ENCODE measurements around the gene GALNT14. TPM values are rescaled to one million over a fixed set of nuclear protein-coding genes. Genes with fewer than 3 reads are reported as not detected.

The GALNT14 gene
- total RNA-seq, 2 donors from 2014 or later: 0.15 to 1.0 TPM

- TF ChIP-seq, protein P1, sequence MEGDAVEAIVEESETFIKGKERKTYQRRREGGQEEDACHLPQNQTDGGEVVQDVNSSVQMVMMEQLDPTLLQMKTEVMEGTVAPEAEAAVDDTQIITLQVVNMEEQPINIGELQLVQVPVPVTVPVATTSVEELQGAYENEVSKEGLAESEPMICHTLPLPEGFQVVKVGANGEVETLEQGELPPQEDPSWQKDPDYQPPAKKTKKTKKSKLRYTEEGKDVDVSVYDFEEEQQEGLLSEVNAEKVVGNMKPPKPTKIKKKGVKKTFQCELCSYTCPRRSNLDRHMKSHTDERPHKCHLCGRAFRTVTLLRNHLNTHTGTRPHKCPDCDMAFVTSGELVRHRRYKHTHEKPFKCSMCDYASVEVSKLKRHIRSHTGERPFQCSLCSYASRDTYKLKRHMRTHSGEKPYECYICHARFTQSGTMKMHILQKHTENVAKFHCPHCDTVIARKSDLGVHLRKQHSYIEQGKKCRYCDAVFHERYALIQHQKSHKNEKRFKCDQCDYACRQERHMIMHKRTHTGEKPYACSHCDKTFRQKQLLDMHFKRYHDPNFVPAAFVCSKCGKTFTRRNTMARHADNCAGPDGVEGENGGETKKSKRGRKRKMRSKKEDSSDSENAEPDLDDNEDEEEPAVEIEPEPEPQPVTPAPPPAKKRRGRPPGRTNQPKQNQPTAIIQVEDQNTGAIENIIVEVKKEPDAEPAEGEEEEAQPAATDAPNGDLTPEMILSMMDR (IDR thresholded peaks at IDR 0.05): no peak
- DNase-seq (ENCODE audit: low spot score): no peak
- no peaks in the 10 kb centered on the region for H3K36me3 ChIP-seq
- H3K27ac ChIP-seq: no peak overlapping the region
- no peak overlapping the region for H3K4me3 ChIP-seq
- no peaks in the 10 kb centered on the region for H3K4me1 ChIP-seq
- peaks cover 0 to 8% of the 10 kb centered on the region in 2 donors for H3K9me3 ChIP-seq
- H3K27me3 ChIP-seq: no peaks in the 10 kb centered on the region
These were observed 107.0 kb downstream of the GALNT14 start for GRCh38 chr2:31031132-31031706.

- Histone ChIP-seq H3K27me3 (no peaks in the 10 kb centered on the region), H3K4me3 (no peak overlapping the region), H3K27ac (no peak overlapping the region), H3K36me3 (no peaks in the 10 kb centered on the region), H3K9me3 (no peaks in the 10 kb centered on the region), H3K4me1 (no peaks in the 10 kb centered on the region)
- TF ChIP-seq, protein P1 (IDR thresholded peaks at IDR 0.05): no peak
- no peak for DNase-seq (ENCODE audit: low spot score)
These were observed 109.8 kb downstream of the GALNT14 start for GRCh38 chr2:31028417-31028816.

GRCh38 chr2:31027549-31027948, 110.7 kb downstream of the GALNT14 start:
- TF ChIP-seq, protein P1 (IDR thresholded peaks at IDR 0.05): no peak
- Histone ChIP-seq H3K4me3 (no peak overlapping the region), H3K9me3 (no peaks in the 10 kb centered on the region), H3K36me3 (no peaks in the 10 kb centered on the region), H3K4me1 (no peaks in the 10 kb centered on the region), H3K27me3 (no peaks in the 10 kb centered on the region), H3K27ac (no peak overlapping the region)
- DNase-seq (ENCODE audit: low spot score): no peak

DNA sequence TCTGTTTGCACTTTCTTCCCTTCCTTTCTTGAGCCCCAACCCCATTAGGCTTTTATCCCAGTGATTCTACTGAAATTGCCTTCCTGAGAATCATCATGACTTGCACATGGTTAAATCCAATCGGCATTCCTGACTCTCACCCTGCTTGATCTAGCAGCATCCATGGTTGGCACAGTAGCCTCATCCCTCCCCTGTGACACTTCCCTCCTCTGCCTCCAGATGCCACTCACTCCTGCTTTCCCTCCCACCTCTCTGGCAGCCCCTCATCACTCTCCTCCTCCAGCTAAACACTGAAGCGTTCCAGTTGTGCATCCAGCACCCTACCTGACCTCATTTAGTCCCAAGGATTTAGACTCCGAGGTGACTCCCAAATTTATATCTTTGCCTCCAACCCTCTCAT, 114.7 kb downstream of the GALNT14 start:
- Histone ChIP-seq H3K36me3 (no peaks in the 10 kb centered on the region), H3K4me3 (no peak overlapping the region), H3K9me3 (no peaks in the 10 kb centered on the region), H3K4me1 (no peaks in the 10 kb centered on the region), H3K27ac (no peak overlapping the region), H3K27me3 (no peaks in the 10 kb centered on the region)
- no peak for DNase-seq (ENCODE audit: low spot score)
- TF ChIP-seq, protein P1 (IDR thresholded peaks at IDR 0.05): no peak

DNA sequence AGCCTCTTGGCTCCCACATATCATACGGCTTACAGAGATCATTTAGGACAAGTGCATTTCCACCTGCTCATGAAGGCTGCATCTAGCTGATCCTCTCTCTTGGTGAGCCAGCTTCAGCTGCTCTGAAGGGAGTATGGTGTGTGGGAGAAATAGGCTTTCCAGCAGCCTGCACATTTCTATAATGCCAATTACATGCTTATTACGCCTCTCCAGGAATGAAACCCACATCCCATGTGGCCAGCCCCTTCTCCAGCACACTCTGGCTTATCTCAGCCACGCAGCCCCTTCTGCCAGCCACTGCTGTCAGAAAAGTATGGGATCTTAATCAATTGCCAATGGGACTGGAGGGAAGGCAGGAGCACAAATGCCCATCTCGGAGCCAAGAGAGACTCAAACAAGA, 117.5 kb downstream of the GALNT14 start:
- DNase-seq (ENCODE audit: low spot score): no peak
- TF ChIP-seq, protein P1 (IDR thresholded peaks at IDR 0.05): no peak
- Histone ChIP-seq H3K36me3 (no peaks in the 10 kb centered on the region), H3K27ac (no peak overlapping the region), H3K4me3 (no peak overlapping the region), H3K27me3 (no peaks in the 10 kb centered on the region), H3K9me3 (no peaks in the 10 kb centered on the region), H3K4me1 (no peaks in the 10 kb centered on the region)

DNA sequence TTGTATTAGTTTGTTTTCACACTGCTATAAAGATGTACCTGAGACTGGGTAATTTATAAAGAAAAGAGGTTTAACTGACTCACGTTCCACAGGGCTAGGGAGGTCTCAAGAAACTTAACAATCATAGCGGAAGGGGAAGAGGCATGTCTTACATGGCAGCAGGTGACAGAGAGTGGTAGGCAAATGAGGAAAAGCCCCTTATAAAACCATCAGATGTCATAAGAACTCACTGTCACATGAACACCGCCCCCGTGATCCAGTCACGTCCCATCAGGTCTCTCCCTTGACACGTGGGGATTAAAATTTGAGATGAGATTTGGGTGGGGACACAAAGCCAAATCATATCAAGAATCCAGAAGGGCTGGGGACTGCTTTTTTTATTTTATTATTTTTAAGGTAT, 120.0 kb downstream of the GALNT14 start:
- Histone ChIP-seq H3K4me3 (no peak overlapping the region), H3K4me1 (no peaks in the 10 kb centered on the region), H3K27ac (no peak overlapping the region), H3K36me3 (no peaks in the 10 kb centered on the region), H3K27me3 (no peaks in the 10 kb centered on the region), H3K9me3 (no peaks in the 10 kb centered on the region)
- DNase-seq (ENCODE audit: low spot score): no peak
- TF ChIP-seq, protein P1 (IDR thresholded peaks at IDR 0.05): no peak

All from right atrium auricular region (tissue), 2 donors.